ENCODE data around the gene CXCL13.
"Not testable (repeated sequence)": the region's sequence is repeated elsewhere in the genome, so short reads cannot be mapped to it uniquely, and the experiment has no call there.

The CXCL13 gene

GRCh38 chr4:77605210-77605902, at the start of gene CXCL13:
CXCL13 (plus strand) TSS chr4:77605820; CDS start chr4:77605866, 46 bp downstream.
- DNase-seq, result no peak

- no peak for DNase-seq
Measured at GRCh38 chr4:77560170-77560569, 45.5 kb upstream of the CXCL13 start.

GRCh38 chr4:77561720-77562119, 43.9 kb upstream of the CXCL13 start:
- DNase-seq, result not testable (repeated sequence)

GRCh38 chr4:77564231-77564630, 41.4 kb upstream of the CXCL13 start:
- no peak for DNase-seq

GRCh38 chr4:77566148-77566547, 39.5 kb upstream of the CXCL13 start:
- DNase-seq, result no peak

GRCh38 chr4:77567549-77567948, 38.1 kb upstream of the CXCL13 start:
- DNase-seq, result no peak

- not testable (repeated sequence) for DNase-seq
Measured at GRCh38 chr4:77570508-77571214, 35.0 kb upstream of the CXCL13 start.

- no peak for DNase-seq
Measured at GRCh38 chr4:77576351-77576750, 29.3 kb upstream of the CXCL13 start.

- no peak for DNase-seq
Measured at GRCh38 chr4:77578145-77578544, 27.5 kb upstream of the CXCL13 start.

GRCh38 chr4:77579406-77580076, 26.1 kb upstream of the CXCL13 start:
- no peak for DNase-seq

GRCh38 chr4:77581724-77582123, 23.9 kb upstream of the CXCL13 start:
- DNase-seq, result no peak

- DNase-seq, result no peak
Measured at GRCh38 chr4:77582156-77582555, 23.5 kb upstream of the CXCL13 start.

- no peak for DNase-seq
Measured at GRCh38 chr4:77582711-77583110, 22.9 kb upstream of the CXCL13 start.

- no peak for DNase-seq
Measured at GRCh38 chr4:77586951-77587383, 18.7 kb upstream of the CXCL13 start.

GRCh38 chr4:77590482-77590881, 15.1 kb upstream of the CXCL13 start:
- DNase-seq, result no peak

GRCh38 chr4:77591532-77591931, 14.1 kb upstream of the CXCL13 start:
- no peak for DNase-seq

- DNase-seq, result no peak
Measured at GRCh38 chr4:77593101-77593500, 12.5 kb upstream of the CXCL13 start.

GRCh38 chr4:77593993-77594392, 11.6 kb upstream of the CXCL13 start:
- DNase-seq, result no peak

GRCh38 chr4:77595364-77595973, 10.2 kb upstream of the CXCL13 start:
- DNase-seq, result no peak

- DNase-seq, result no peak
Measured at GRCh38 chr4:77599378-77599777, 6.2 kb upstream of the CXCL13 start.

GRCh38 chr4:77600521-77601451, 4.8 kb upstream of the CXCL13 start:
- DNase-seq, result peak in 5 of 56 donors; percentile 0 to 26 (median 4)
